HG02943 (cell line): ENCODE data around the gene GJA10.

Experiments
- ATAC-seq: cut with Tn5 transposase; IDR thresholded peaks from one replicate; pipeline ENCODE4 v1.9.1; 2021; ENCODE audit warnings: mild to moderate bottlenecking, low read depth, moderate library complexity; ENCODE audit not compliant: unreplicated experiment

The GJA10 gene

DNA sequence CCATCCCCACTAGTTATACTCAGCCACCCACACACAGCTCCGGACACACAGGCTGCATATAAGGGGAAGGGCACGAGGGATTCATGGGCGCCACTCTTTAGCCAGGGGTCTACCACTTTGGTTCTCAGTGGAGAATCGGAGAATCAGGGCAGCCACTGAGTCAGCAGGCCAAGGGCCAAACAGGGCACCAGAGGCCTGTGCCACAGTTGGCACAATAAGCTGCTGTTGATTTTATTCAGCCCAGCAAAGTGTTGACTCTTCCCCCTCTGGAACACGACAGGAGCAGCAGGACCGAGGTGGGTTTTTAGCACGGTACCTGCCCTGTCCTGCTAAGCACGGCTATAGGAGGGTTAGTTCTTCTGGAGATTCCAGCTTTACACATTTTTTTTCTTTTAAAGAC is 48.3 kb downstream of the GJA10 start:
- ATAC-seq: no peak

- ATAC-seq: no peak
These were observed 50.0 kb downstream of the GJA10 start for GRCh38 chr6:89944181-89944755.

DNA sequence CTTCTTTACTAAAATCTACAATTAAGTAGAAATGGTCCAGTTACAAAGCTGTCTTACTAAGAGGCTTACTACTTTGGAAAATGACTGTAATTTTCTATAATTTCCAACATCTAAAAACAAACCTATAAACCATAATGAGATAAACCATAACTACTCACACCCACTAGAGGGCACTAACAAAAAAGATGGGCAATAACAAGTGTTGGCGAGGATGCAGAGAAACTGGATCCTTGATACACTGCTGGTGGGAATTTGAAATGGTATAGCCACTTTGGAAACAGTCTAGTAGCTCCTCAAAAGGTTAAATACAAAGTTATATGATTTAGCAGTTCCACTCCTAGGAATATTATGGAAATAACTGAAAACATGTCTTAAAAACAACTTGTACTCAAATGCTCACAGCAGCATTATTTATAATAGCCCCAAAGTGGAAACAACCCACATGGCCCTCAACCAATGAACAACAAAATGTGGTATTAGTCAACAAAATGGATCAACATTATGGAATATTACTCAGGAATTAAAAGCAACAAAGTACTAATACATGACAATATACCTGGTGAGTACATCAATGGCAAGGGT is 50.6 kb downstream of the GJA10 start:
- ATAC-seq: no peak
